Activated CD4-positive, alpha-beta T cell treated with anti-CD3 and anti-CD28 coated beads, Interleukin-2, amount 50 U/mL, for 48 hours (primary cell): Measurements from ENCODE around the gene LENEP.

ENCODE experiments used
- DNase-seq, 2 experiments: peaks; one replicate each; pipeline ENCODE4 v3.0.0-alpha.2; 2020

LENEP gene

GRCh38 chr1:154993572-154994268, at the start of gene LENEP:
TSS of gene LENEP (plus strand) at chr1:154993586. CDS start at chr1:154993608, 22 bp downstream.
- no peak for DNase-seq

- peak; percentile 51 to 58 for DNase-seq
Measured at GRCh38 chr1:154943649-154944400, 49.6 kb upstream of the LENEP start.

GRCh38 chr1:154944401-154945159, 48.8 kb upstream of the LENEP start:
- no peak for DNase-seq

GRCh38 chr1:154945160-154945961, 48.0 kb upstream of the LENEP start:
- no peak for DNase-seq

- DNase-seq = no peak
Measured at GRCh38 chr1:154945962-154946850, 47.2 kb upstream of the LENEP start.

GRCh38 chr1:154948079-154948478, 45.3 kb upstream of the LENEP start:
- no peak for DNase-seq

GRCh38 chr1:154951901-154952657, 41.3 kb upstream of the LENEP start:
- peak; percentile 75 to 79 for DNase-seq

GRCh38 chr1:154952664-154953063, 40.7 kb upstream of the LENEP start:
- no peak for DNase-seq

- no peak for DNase-seq
Measured at GRCh38 chr1:154953611-154954038, 39.8 kb upstream of the LENEP start.

GRCh38 chr1:154954541-154954940, 38.8 kb upstream of the LENEP start:
- DNase-seq = no peak

- peak; percentile 80 to 85 for DNase-seq
Measured at GRCh38 chr1:154955039-154955717, 38.2 kb upstream of the LENEP start.

- peak; percentile 74 to 84 for DNase-seq
Measured at GRCh38 chr1:154955718-154956543, 37.5 kb upstream of the LENEP start, which contains the start of gene PBXIP1. TSS of gene PBXIP1 (minus strand) at chr1:154956099. CDS start at chr1:154953721, 2,378 bp downstream.

- no peak for DNase-seq
Measured at GRCh38 chr1:154956544-154956941, 36.8 kb upstream of the LENEP start.

- DNase-seq = no peak
Measured at GRCh38 chr1:154957091-154957657, 36.2 kb upstream of the LENEP start.

- DNase-seq = no peak
Measured at GRCh38 chr1:154958036-154958435, 35.4 kb upstream of the LENEP start.

- no peak for DNase-seq
Measured at GRCh38 chr1:154958681-154959425, 34.5 kb upstream of the LENEP start.

GRCh38 chr1:154959426-154959780, 34.0 kb upstream of the LENEP start:
- no peak for DNase-seq
